Activated CD8-positive, alpha-beta memory T cell treated with anti-CD3 and anti-CD28 coated beads, Interleukin-2, amount 50 U/mL, for 24 hours (primary cell): ENCODE data around the gene BBS9.
"Not testable (repeated sequence)": the region's sequence is repeated elsewhere in the genome, so short reads cannot be mapped to it uniquely, and the experiment has no call there.

Source experiments
- DNase-seq: peaks from one replicate; pipeline ENCODE4 v3.0.0-alpha.2; 2020; ENCODE audit errors: extremely low read depth

The BBS9 gene

DNA sequence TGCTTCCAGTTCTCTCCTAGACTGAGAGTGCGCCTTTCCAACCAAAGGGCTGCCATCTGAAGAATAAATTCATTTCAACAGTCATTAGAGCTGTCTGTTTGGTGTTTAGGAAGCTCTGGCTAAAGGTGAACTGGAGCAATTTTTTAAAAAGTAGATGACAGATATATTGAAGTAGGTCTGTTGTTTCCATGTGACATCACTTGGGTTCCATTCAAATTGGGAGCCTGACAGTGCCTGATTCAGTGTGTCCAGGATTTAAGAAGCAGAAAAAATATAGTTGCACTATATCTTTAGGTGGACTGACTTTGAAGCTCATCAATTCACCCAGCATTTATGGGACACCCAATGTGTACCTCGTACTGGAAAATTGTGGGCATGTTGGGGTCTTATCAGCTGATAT lies 367.7 kb downstream of the BBS9 start:
- DNase-seq, result no peak

DNA sequence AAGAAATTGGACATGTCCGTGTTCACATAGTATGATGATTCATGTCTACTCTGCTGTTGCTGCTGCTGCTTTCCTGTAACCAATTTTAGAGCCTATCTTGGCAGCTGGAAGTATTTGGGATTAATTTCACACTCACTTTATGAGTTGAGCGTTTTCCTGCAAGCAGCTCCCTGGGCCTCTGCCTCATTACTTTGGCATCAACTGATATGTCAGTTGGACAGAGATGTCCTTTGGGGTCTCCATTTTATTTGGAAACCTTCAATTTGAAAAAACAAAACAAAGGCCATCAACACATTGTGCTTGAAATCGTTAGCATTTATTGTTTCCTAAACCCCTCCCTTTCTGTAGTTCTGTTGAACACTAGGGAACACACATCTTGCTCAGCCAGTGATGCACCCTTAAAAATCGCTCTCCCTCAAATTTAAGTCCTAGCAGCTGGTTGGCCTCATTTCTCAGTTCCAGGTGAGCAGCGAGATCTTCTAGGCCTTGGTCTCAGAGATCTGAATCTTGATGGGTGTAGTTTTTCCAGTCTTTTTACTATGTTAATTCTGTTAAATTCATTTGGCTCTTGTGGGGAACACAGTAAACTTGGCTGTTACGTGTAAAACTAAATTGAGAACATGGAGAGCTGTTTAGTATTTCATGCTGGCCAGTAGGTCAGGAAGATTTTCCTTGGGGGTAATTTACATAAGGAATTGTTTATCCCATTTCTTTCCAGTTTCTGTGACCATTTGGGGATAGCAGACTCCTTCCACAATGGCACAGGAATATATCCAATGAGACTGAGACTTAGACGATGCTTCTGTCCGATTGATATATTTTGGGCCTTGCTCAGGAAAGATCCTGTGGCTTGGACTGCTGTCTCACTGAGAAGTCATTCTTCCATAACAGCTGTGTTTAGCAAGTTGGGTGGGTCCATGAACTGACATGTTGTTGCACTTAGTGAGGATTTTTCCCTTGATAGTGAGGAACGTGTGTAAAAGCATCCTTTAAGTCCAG lies 371.6 kb downstream of the BBS9 start:
- DNase-seq, result no peak

DNA sequence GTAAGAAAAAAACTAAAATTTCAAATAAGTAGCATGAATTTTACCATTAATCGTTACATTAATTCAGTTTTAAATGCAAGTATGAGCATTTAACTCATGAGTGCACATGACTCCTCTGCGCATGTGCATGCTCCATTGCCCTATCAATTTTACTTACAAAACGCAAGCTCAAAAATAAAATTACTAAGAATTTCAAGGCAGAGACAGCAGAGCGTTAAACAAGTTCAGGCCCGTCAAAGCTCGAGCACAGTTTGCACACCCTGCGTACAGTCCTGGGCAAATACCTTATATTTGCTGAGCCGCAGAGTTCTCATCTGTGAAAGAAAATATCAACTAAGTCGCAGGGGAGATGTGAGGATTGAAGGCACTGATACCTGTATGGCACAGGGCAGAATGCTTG lies 373.6 kb downstream of the BBS9 start:
- DNase-seq, result no peak

DNA sequence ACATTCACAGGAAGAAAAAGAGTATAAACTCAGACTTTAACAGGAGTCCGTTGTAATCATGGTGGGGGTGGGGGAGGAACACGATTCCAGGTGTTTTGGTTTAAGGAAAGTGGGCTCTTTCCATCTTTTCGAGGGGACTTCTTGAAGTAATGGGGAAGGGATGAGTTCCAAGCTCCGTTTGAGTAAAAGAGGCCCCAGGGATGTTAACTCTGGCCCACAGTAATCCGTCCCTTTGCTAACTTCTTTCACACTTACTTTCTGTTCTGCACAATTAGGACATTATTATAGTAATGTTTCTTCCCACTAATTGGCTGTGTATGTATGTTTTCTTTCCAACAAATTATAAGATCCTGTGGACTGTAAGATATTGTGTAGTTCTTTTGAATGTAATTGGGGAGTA lies 374.4 kb downstream of the BBS9 start:
- DNase-seq, result no peak

DNA sequence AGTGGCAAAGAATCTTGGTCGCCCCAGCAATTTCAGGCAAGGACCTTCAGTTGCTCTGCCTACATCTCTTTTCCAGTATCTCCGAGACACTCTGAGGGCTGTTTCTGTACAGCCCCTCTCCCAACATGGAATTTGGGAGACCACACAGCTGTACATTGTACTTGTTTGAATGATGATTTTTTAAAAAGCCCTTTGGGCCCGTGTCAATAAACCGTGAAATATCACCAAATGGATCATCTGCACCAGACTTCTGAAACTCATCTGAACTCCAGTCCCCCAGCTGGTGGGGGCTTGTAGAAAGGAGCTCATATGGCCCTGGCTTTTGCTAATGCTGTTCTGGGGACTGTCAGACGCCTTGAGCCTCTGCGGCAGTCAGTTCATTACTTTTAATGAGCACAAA lies 374.9 kb downstream of the BBS9 start:
- no peak for DNase-seq

DNA sequence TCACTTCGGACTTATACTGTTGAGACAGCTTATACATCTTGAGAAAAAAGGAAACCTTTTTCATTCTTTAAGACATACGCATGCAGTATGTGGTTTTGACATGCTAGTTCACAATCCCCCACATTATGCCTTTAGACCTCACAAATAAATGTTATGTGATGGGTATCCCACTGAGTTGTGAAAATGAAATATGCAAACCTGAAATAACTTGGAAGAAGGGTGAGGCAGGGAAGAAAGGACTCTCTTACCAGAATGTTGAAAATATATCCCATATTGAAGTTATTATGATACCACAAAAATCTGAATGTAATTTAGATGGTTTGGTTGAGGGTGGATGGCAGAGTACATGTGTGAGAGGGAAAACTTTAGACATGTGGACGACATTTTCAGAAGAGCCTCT lies 379.8 kb downstream of the BBS9 start:
- DNase-seq, result no peak

DNA sequence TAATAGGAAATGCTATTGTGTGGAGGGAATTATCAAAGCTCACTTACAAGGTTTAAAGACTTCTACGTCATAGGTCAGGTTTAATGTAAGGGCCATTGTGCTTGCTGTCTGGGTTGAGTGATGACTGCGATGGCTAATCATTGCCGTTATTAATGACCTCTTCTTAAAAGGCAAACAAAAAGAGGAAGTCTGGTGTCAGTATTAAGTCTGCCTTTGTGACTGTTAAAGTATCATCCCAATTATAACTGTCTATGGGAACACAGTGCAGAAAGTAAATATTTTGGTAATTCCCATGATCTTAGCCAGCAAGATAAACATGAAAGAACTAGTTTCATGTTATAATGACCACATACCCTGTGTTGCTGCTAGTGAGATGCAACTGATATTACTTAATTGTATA lies 382.4 kb downstream of the BBS9 start:
- DNase-seq, result no peak

DNA sequence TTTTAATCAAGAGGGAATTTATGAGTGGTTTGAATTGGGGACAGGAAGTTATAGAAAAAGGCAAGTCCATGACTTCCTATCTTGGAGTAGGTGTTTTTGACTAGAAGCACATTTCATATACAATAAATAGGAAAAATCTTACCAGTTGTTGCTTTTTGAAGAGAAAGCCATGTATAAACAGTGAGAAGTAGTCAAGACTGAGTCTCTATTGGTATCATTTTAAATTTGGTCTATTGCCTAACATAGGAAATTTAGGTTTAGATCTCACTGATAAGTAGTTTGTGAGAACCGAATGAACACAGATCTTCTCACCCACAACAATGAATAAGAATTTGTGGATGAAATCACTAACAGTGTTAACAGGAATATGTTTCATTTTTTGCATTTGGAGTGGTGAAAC lies 387.2 kb downstream of the BBS9 start:
- DNase-seq, result no peak

DNA sequence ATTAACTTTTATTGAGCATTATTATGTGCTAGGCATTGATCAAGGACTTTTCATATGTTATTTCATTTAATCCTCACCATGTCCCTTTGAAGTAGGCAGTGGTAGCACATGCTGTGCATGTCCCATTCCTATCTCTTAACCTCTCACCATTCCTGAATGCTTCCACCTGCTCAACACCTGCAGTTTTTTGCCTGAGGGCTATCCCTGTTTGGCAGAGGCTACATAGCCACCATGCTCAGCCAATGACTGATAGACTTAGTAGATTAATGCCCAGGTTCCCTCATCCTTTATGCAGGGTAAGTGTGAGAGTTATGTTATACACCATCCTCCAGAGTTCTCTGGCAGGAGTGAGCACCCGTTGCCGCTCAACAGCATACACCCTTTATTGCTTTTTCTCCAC lies 387.8 kb downstream of the BBS9 start:
- no peak for DNase-seq

DNA sequence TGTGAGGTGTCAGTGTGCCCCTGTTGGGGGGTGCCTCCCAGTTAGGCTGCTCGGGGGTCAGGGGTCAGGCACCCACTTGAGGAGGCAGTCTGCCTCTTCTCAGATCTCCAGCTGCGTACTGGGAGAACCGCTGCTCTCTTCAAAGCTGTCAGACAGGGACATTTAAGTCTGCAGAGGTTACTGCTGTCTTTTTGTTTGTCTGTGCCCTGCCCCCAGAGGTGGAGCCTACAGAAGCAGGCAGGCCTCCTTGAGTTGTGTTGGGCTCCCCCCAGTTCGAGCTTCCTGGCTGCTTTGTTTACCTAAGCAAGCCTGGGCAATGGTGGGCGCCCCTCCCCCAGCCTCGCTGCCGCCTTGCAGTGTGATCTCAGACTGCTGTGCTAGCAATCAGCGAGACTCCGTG lies 397.6 kb downstream of the BBS9 start:
- not testable (repeated sequence) for DNase-seq

DNA sequence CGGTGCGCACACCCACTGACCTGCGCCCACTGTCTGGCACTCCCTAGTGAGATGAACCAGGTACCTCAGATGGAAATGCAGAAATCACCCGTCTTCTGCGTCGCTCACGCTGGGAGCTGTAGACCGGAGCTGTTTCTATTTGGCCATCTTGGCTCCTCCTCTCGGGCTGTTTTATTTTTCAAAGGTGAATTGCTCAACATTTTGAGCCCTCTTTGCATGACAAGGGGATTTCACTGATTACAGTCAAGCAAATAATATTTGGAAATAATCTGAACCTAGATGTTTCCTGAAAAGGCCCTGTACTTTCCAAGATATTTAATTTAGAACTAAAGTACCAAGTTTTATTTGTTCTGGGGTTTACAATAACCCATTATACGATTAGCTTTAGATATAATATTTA lies 398.2 kb downstream of the BBS9 start:
- DNase-seq, result not testable (repeated sequence)

DNA sequence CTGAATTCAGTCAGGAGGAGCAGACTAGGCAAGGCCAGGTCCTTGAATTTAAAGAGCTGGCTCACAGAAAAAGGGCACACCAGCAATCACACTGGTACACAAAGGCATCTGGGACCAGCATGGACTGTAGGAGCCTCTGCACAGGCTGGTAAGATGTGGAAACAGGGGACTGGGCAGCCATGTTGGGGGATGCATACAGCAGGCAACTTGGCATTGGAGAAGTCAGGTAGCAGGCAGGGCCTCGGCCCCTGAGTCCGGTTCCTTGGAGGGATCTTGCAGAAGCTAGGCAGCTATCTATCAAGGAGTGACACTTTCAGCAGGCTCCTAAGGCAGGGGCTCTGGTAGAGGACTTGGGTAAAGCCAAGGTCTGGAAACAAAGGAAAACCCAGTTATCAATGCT lies 399.7 kb downstream of the BBS9 start:
- DNase-seq, result no peak

DNA sequence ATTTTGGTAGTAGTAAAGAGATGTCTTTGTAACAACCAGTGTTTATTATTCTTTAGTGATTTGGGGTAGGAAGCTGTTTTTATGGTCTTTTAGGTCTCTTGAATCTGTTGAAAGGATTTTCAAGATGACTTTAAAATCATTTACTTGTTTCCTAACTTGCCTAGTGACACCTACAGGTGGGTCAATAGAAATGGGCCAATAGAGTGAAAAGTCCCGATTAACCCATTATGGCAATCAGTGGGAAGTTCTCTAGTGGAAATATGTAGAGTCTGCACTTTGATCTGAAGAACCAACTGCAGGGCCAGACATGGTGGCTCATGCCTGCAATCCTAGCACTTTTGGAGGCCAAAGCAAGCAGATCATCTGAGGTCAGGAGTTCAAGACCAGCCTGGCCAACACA lies 401.3 kb downstream of the BBS9 start:
- no peak for DNase-seq

DNA sequence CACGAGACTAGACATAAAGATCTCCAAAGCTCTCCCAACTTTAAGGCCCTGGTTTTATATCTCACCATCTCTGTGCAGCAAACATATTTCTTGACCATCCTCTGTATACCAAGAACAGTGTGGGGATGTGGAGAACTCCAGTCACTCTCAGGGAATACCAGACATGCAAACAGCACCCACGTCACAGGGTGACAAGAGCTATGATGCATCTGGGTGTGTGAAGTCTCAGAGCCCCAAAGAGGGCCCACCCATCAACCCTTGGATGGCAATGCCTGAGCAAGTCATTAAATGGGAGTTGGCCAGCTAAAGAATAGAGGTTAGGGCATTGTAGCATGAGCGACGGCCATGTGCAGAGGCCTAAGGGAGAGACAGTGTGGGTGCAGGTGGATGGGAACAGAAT lies 402.5 kb downstream of the BBS9 start:
- no peak for DNase-seq

DNA sequence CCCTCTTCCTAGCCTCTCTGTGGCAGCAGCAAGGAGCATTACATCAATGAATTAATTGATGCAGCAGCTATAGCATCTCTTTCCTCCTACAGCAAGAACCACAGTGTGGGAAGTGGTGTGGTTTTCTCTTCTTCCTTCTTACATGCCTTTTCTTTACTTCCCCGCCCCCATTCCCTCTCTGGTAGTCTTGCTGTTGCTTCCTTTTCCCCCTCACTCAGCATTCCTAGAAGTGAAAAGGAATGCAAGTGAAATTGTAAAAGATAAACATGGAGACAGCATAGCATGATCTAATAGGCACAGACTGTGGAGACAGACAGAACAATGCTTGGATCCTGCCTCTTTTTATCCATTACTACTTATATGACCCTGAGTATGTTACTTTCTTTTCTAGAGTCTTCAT lies 405.5 kb downstream of the BBS9 start:
- no peak for DNase-seq

DNA sequence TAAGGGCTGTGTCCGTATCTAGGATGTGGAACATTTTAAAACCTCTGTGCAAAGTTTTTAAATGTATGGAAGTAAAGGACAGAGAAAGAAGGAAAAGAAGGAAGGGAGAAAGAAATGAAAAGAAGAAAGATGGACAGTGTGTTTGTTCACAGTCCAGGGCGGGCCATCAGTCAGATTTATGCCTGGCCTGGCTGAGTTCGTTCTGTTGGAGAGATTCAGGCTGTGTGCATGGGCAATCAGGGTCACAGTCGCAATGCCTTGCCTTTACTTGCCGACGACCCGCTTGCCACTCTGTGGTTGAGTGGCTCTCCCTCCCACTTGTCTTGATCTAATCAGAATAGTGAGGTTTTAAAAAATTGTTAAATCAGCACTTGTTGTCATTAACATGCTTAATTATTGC lies 406.6 kb downstream of the BBS9 start:
- no peak for DNase-seq

DNA sequence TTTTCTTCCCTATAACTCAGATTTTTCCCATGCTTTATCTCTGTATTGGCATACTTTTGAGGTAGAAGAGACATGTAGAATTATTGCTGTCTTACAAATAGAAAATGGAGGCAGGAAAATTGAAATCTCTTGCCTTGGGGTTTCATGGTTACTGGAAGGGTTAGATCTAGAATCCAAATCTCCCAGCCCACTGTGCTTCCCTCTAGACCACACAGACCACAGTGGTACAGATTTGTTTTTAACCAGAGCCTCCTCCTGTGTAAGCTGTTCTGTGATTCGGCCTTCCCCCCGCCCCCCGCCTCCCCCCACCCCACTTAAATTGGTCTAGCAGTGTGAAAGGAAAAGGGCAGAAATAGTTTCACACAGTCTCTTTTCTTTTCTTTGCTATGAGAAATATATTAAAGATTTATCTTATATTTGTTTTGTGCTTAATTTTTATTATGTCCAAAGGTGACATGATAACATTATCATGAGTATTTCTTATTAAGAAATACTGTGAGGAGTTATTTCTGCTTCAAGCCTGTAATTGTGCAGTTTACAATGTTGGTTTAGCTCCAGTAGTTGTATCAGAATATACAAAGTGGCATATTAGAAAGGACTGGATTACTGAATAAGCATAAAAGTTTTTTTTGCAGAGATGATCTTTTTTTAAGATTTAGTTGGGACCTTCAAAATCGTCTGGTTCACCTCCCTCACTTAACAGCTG lies 407.2 kb downstream of the BBS9 start:
- DNase-seq, result no peak

DNA sequence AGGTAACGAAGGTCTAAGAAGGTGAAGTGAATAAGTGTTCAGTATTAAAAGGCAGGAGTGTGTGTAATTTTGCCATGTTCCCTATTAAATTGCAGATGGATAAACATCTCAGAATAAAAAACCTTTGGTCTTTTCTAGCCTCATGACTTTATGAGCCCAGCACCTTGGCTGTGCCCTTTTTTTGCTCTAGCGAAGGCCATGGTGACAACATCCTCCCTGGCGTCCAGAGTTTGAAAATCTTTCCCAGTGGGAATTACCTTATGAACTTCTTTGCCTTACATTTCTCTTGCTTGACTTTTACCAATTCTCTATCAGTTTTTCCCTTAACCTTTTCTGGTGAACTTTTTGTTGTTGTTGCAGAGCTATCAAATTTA lies 407.7 kb downstream of the BBS9 start:
- no peak for DNase-seq

DNA sequence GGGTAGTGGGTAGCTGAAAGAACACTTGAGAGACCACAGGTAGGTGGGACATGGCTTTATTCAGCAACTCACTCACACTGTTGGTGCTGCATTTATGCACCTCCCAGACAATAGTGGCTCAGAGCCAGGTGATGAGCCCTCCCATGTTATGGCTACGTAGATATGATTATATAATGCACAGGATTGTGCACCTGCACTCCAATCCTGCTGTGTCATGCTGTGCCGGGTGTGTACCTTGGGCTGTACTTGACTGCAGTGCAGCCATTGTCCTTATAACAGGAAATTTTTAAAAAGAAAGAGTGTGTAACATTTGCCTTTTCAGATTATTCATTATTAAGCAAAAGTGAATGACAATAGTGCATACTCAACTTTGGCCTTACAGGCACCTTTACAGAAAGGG lies 409.8 kb downstream of the BBS9 start:
- DNase-seq, result no peak

DNA sequence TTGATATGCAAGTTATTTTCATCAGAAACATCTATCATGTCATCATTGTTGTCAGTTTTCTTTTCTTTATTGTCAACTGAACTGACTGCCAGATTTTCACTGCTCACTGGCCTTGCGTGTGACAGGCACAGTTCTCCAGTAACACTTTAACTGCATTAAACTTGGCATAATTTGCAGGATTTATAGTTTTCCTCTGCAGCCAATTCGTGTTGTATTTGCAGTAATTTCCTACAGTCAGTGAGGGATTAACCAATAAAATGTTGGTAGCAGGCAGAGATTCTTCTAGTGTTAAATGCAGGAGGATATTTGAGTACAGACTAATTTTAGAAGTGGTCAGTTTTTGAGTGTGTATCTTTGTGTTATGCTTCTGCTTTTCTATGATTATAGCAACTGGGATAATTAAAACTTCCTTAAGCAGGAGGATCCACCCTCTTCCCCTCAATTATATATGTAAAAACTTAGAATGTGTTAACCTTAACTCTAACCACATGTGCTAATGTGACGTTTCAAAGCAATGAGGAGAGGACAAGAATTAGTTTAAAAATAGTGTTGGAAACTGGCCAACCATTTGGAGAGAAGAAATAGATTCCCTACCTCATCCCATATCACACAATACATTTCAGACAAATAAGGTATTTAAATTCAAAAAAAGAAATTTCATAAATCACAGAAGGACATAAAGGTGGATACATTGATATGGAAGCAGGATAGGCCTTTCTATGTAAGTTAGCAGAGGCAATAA lies 410.5 kb downstream of the BBS9 start:
- DNase-seq, result no peak

DNA sequence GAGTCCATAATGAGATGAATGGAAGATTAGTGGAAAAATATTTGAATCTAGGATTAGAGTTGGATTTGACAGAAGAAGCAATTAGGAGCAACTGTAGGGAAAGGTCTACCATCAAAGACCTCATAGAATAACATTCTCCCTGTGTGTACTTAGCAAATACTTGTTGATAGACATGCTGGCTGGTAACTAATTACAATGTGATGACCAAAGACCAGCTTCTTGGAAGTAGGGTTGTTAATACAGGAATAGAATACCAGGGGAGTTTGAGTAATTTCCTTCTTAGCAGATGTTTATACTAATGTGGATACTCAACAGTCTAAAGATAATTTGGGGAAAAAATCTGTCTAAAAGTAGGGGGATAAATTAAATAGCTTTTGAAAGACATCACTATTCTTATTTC lies 418.5 kb downstream of the BBS9 start:
- no peak for DNase-seq

DNA sequence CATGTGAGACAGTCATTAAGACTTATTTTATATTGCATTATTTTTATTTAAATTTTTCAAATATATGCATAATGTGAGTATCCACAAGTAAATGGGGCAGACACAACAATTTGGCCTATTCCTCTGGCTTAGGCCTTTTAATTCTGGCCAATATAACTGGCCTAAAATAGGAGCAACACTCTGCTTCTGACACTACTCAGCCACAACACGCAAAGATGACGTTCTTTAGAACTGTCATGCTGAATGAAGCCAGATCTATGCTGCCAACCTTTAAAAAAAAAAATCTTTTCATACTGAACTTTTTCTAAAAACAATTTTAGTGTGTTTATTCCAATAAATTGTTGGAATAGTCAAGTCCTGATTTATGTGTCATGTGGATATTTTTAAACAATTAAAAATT lies 421.0 kb downstream of the BBS9 start:
- DNase-seq, result no peak

DNA sequence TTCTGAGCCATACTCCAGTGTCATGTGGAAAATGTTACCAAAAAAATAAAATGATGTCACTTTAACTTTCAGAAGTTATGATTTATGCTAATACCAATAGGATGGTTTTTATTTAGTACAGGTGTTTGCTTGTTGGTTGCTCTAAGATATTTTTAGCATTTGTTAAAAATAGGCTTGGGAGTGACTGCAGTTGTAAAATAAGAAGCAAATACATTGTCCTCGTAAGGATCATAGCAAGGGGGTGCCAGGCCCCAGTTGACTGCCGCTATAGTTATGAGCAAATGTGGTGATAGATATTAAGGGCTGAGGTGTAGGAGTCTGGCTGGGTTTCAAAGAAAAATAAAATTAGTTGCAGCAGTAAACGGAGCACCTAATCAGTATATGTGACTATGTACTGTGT lies 421.6 kb downstream of the BBS9 start:
- DNase-seq, result no peak
